IMR-90 (cell line): ENCODE results near the gene KIF9. TPM values are rescaled to one million over a fixed set of nuclear protein-coding genes. Genes with fewer than 3 reads are reported as not detected.
A peak's percentile ranks its signal among the peaks of the same experiment; 100 is the strongest.

Experiments used
- ATAC-seq: fragments of 200-7000 bp; cut with Tn5 transposase; 2 replicates; pipeline ENCODE4 v1.9.1; 2020; ENCODE audit warnings: low read depth, mild to moderate bottlenecking, moderate library complexity
- BruUV-seq: library from RNA; stranded (reverse); fragments of 400-500 nt; replicated peaks from 2 replicates; lab custom pipeline; 2021; lab: Mats Ljungman, UMichigan
- CTCF ChIA-PET: fragments of 300-600 bp; formaldehyde crosslinking; extraction: SDS; loops from one replicate; lab custom pipeline; 2021; ENCODE audit warnings: antibody characterized with exemption; lab: Yijun Ruan, JAX
- POLR2A ChIA-PET: fragments of 300-600 bp; sonication (Branson Sonifier 250); formaldehyde crosslinking; loops from one replicate; lab custom pipeline; 2022; ENCODE audit warnings: antibody characterized with exemption; ENCODE audit not compliant: unreplicated experiment; lab: Charles Lee
- DNase-seq: peaks from one replicate; pipeline ENCODE4 v3.0.0; 2013
- H2AFZ ChIP-seq: replicated peaks from 2 replicates; pipeline ENCODE3; 2013; ENCODE audit warnings: low read length, mild to moderate bottlenecking; ENCODE audit not compliant: poor library complexity
- H2AK5ac ChIP-seq: 2 replicates; pipeline ENCODE4 v1.6.1; 2013; ENCODE audit warnings: low read depth, low read length, inconsistent platforms
- H2AK9ac ChIP-seq: replicated peaks from 2 replicates; pipeline ENCODE3; 2013; ENCODE audit warnings: mild to moderate bottlenecking, low read depth, low read length, moderate library complexity; ENCODE audit not compliant: poor library complexity
- H2BK120ac ChIP-seq: 2 replicates; pipeline ENCODE4 v1.6.1; 2013; ENCODE audit warnings: low read depth, low read length, inconsistent platforms
- H2BK15ac ChIP-seq: 3 replicates; pipeline ENCODE4 v1.6.1; 2013; ENCODE audit warnings: low read depth, low read length, inconsistent platforms
- H2BK20ac ChIP-seq: 2 replicates; pipeline ENCODE4 v1.6.1; 2013; ENCODE audit warnings: low read depth, mild to moderate bottlenecking, inconsistent platforms, low read length, moderate library complexity
- H2BK5ac ChIP-seq: 2 replicates; pipeline ENCODE4 v1.6.1; 2013; ENCODE audit warnings: mild to moderate bottlenecking, low read depth, low read length, inconsistent platforms; ENCODE audit not compliant: poor library complexity, severe bottlenecking
- H3K14ac ChIP-seq: replicated peaks from 2 replicates; pipeline ENCODE4 v1.6.1; 2013; ENCODE audit warnings: low read depth, low read length, inconsistent platforms
- H3K18ac ChIP-seq: 2 replicates; pipeline ENCODE4 v1.6.1; 2013; ENCODE audit warnings: low read depth, low read length, control low read depth
- H3K23ac ChIP-seq: 2 replicates; pipeline ENCODE4 v1.6.1; 2013; ENCODE audit warnings: low read depth, low read length, inconsistent platforms
- H3K27ac ChIP-seq: 2 replicates; pipeline ENCODE4 v1.5.1; 2013; ENCODE audit warnings: mild to moderate bottlenecking, control low read depth, low read length; ENCODE audit not compliant: insufficient read depth
- H3K27me3 ChIP-seq: 2 replicates; pipeline ENCODE4 v1.6.1; 2013; ENCODE audit warnings: low read length; ENCODE audit not compliant: control insufficient read depth, insufficient read depth
- H3K36me3 ChIP-seq: 2 replicates; pipeline ENCODE4 v1.6.1; 2013; ENCODE audit warnings: low read length, mixed read lengths; ENCODE audit not compliant: control insufficient read depth, insufficient read depth
- H3K4ac ChIP-seq: 2 replicates; pipeline ENCODE4 v1.6.1; 2013; ENCODE audit warnings: low read depth, low read length, inconsistent platforms
- H3K4me1 ChIP-seq: 2 replicates; pipeline ENCODE4 v1.6.1; 2013; ENCODE audit warnings: low read length, mixed read lengths; ENCODE audit not compliant: control insufficient read depth, insufficient read depth
- H3K4me2 ChIP-seq: 2 replicates; pipeline ENCODE4 v1.6.1; 2013; ENCODE audit warnings: low read depth, mild to moderate bottlenecking, control low read depth, low read length, moderate library complexity
- H3K4me3 ChIP-seq: 2 replicates; pipeline ENCODE4 v1.5.1; 2013; ENCODE audit warnings: low read depth, mild to moderate bottlenecking, control low read depth, low read length, moderate library complexity; ENCODE audit not compliant: insufficient read depth
- H3K56ac ChIP-seq: 2 replicates; pipeline ENCODE4 v1.6.1; 2013; ENCODE audit warnings: low read length, inconsistent platforms; ENCODE audit not compliant: insufficient read depth; ENCODE audit errors: extremely low read depth
- H3K79me1 ChIP-seq, 2 experiments: 2 replicates each; pipeline ENCODE4 v1.6.1; 2013; ENCODE audit warnings: low read length in 2 of 2, inconsistent platforms in 1 of 2, low read depth in 1 of 2
- H3K9ac ChIP-seq: 2 replicates; pipeline ENCODE4 v1.6.1; 2013; ENCODE audit warnings: low read depth, low read length, control low read depth
- H3K9me1 ChIP-seq: 2 replicates; pipeline ENCODE4 v1.6.1; 2013; ENCODE audit warnings: low read length, inconsistent platforms; ENCODE audit not compliant: insufficient read depth
- H3K9me3 ChIP-seq: 2 replicates; pipeline ENCODE4 v1.6.1; 2013; ENCODE audit warnings: low read length; ENCODE audit not compliant: control insufficient read depth, insufficient read depth
- H4K20me1 ChIP-seq: 2 replicates; pipeline ENCODE4 v1.6.1; 2013; ENCODE audit warnings: low read length, inconsistent platforms; ENCODE audit not compliant: insufficient read depth
- H4K5ac ChIP-seq: 2 replicates; pipeline ENCODE4 v1.6.1; 2013; ENCODE audit warnings: mild to moderate bottlenecking, low read depth, low read length, control low read depth
- H4K8ac ChIP-seq, 2 experiments: 2 replicates each; pipeline ENCODE4 v1.6.1; 2013; ENCODE audit warnings: low read depth in 2 of 2, low read length in 2 of 2, control low read depth in 1 of 2, inconsistent platforms in 1 of 2
- H4K91ac ChIP-seq: 2 replicates; pipeline ENCODE4 v1.6.1; 2013; ENCODE audit warnings: low read depth, low read length, inconsistent platforms; ENCODE audit not compliant: insufficient read depth
- BHLHE40 ChIP-seq: fragments of 150-350 bp; IDR thresholded peaks from 2 replicates; pipeline ENCODE4 v1.6.1; 2016; ENCODE audit warnings: mild to moderate bottlenecking, low read depth, low read length
- CEBPB ChIP-seq: IDR thresholded peaks from 2 replicates; pipeline ENCODE4 v1.6.1; 2012; ENCODE audit warnings: low read depth, low read length, improper control_type of control experiment
- CHD1 ChIP-seq: IDR thresholded peaks from 2 replicates; pipeline ENCODE4 v1.6.1; 2012; ENCODE audit warnings: low read depth, low read length, improper control_type of control experiment
- FOS ChIP-seq: fragments of 150-350 bp; IDR thresholded peaks from 2 replicates; pipeline ENCODE4 v1.6.1; 2016; ENCODE audit warnings: low read depth, low read length
- MAFK ChIP-seq: IDR thresholded peaks from 2 replicates; pipeline ENCODE4 v1.6.1; 2012; ENCODE audit warnings: low read depth, low read length, improper control_type of control experiment
- MAZ ChIP-seq: IDR thresholded peaks from 2 replicates; pipeline ENCODE4 v1.6.1; 2012; ENCODE audit warnings: low read depth, mild to moderate bottlenecking, low read length, improper control_type of control experiment, moderate library complexity, borderline replicate concordance
- MXI1 ChIP-seq: IDR thresholded peaks from 2 replicates; pipeline ENCODE4 v1.6.1; 2012; ENCODE audit warnings: low read depth, mild to moderate bottlenecking, low read length, moderate library complexity, borderline replicate concordance
- NFE2L2 ChIP-seq: fragments of 150-350 bp; IDR thresholded peaks from 2 replicates; pipeline ENCODE4 v1.6.1; 2016; ENCODE audit warnings: low read depth, mild to moderate bottlenecking, low read length
- POLR2A ChIP-seq: IDR thresholded peaks from 2 replicates; pipeline ENCODE4 v1.6.1; 2012; ENCODE audit warnings: mild to moderate bottlenecking, low read depth, low read length
- RAD21 ChIP-seq: IDR thresholded peaks from 2 replicates; pipeline ENCODE4 v1.6.1; 2012; ENCODE audit warnings: low read length, improper control_type of control experiment
- RCOR1 ChIP-seq: IDR thresholded peaks from 2 replicates; pipeline ENCODE4 v1.6.1; 2012; ENCODE audit warnings: mild to moderate bottlenecking, low read length, improper control_type of control experiment; ENCODE audit not compliant: insufficient replicate concordance
- RFX5 ChIP-seq: IDR thresholded peaks from 2 replicates; pipeline ENCODE4 v1.8.0; 2012; ENCODE audit warnings: low read depth, mild to moderate bottlenecking, low read length, moderate library complexity
- SMC3 ChIP-seq: fragments of 150-350 bp; IDR thresholded peaks from 2 replicates; pipeline ENCODE4 v1.6.1; 2016; ENCODE audit warnings: low read depth, mild to moderate bottlenecking, antibody characterized with exemption, low read length, moderate library complexity
- WGBS, 2 experiments: methylation state at CpG; one replicate each; pipeline versions ENCODE4 v1.1.5 to v1.1.7; 2013; ENCODE audit warnings: missing lambda C conversion rate in 2 of 2; ENCODE audit not compliant: insufficient read length in 1 of 2; ENCODE audit errors: extremely low coverage in 2 of 2; 5-methylcytosine and 5-hydroxymethylcytosine counted together
- dilution Hi-C: fragments of 300-500 bp; cut with HindIII; formaldehyde crosslinking; loops from one replicate; pipeline ENCODE4 v1.14.3; 2018; ENCODE audit warnings: low sequenced_read_pairs; ENCODE audit not compliant: unreplicated experiment
- in situ Hi-C: fragments of 300-500 bp; cut with MboI; formaldehyde crosslinking; loops from 3 replicates; pipeline ENCODE4 v1.14.3; 2019; ENCODE audit warnings: low sequenced_read_pairs, inconsistent platforms, mixed read lengths
- intact Hi-C: fragments of 100-400 bp; cut with micrococcal nuclease; formaldehyde crosslinking; loops from 2 replicates; pipeline ENCODE4 v1.10.0; 2022
- polyA plus RNA-seq, 3 experiments: library from polyadenylated mRNA; depleted of rRNA; stranded (reverse); fragments of >200 nt; gene quantifications; 2 replicates each; pipeline ENCODE4 v1.2.3, GENCODE V29; 2012; ENCODE audit warnings: low replicate concordance in 1 of 3
- total RNA-seq: library from RNA; depleted of rRNA; stranded (reverse); fragments of >200 nt; gene quantifications from 2 replicates; pipeline ENCODE4 v1.2.3, GENCODE V29; 2012
- TF ChIP-seq, protein P1 (sequence below): fragments of 150-350 bp; IDR thresholded peaks from 2 replicates; pipeline ENCODE4 v1.6.1; 2016; ENCODE audit warnings: low read depth, mild to moderate bottlenecking, low read length, moderate library complexity, borderline replicate concordance
- TF ChIP-seq, protein P2 (sequence below): fragments of 150-350 bp; IDR thresholded peaks from 2 replicates; pipeline ENCODE4 v1.6.1; 2017; ENCODE audit warnings: mild to moderate bottlenecking, antibody characterized with exemption, low read length, low read depth

The KIF9 gene
- total and polyA plus RNA-seq, 2 of the 4 experiments (the other 2 are of a cell fraction): 1.8 to 5.0 TPM

DNA sequence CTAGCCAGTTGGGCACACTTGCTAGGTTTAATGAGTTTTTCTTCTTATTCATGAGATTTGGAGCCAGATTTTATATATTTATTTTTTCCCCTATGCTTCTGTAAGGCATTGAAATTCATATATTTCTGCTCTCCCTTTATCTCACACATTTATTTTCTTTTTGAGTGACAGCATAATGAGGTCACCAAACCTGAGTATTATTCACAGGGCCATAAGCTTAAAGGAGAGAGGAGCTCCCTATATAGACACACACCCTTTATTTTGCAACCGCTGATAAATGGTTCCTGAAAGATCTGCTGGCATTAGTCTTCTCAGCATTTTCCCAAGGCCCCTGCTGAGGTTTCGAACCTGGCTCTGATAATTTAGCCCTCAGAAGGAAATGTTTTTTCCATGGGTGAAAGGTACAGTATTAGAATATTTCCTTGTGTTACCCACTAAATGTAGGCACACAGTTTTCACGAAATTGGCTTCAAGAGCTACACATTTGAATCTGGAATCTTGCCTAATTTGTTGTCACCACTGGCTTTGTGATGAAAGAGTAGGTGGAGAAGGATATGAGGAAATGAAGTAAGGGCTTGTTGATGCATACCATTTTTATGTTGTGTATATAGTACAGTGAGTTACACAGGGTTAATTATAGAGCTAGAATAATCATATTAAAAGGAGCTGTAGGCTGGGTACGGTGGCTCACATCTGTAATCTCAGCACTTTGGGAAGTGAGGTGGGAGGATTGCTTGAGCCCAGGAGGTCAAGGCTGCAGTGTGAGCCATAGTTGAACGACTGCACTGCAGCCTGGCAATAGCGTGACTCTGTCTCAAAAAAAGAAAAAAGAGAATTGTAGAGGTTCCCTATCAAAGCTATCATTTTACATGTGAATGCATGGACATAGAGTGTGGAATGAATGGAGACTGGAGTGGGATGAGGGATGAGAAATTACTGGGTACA is 6.6 kb upstream of the KIF9 start:
- Histone ChIP-seq H3K4me3 (no peak overlapping the region), H3K79me1 (peaks cover 44 to 80% of the 10 kb centered on the region in 2 experiments), H3K36me3 (peaks cover 8% of the 10 kb centered on the region), H3K14ac (no peak overlapping the region), H3K4me2 (no peak overlapping the region), H2BK5ac (peak overlapping the region; percentile 23), H3K27ac (no peak overlapping the region), H3K9me3 (no peaks in the 10 kb centered on the region), H4K8ac (no peak overlapping the region), H3K27me3 (no peaks in the 10 kb centered on the region), H2AK5ac (no peak overlapping the region), H2AFZ (no peak overlapping the region), H3K18ac (no peak overlapping the region), H3K56ac (no peak overlapping the region), H3K4ac (no peak overlapping the region), H3K4me1 (peaks cover 1% of the 10 kb centered on the region; the same call in 1 of the 2 replicates), H4K91ac (no peak overlapping the region), H2BK120ac (no peak overlapping the region), H4K20me1 (peaks cover 15% of the 10 kb centered on the region), H2BK20ac (no peak overlapping the region), H2BK15ac (no peak overlapping the region), H3K9ac (no peak overlapping the region), H4K5ac (no peak overlapping the region), H3K9me1 (no peaks in the 10 kb centered on the region), H2AK9ac (no peak overlapping the region), H3K23ac (no peak overlapping the region)
- dilution Hi-C loops (no loop called here), intact Hi-C loops (no loop called here), in situ Hi-C loops (no loop called here)
- no TSS peak for BruUV-seq
- no peak for ATAC-seq
- ChIA-PET CTCF (interaction anchor here (0.6 kb wide), 1 partner anchor 24 kb away, joined by 5 read pairs; no protein-coding TSS in a partner anchor), POLR2A (no interaction called here)
- WGBS, 2 experiments: 50% methylated on average over 2 of the region's 6 CpGs; no CpG with 5 or more reads in 1 of the 2 experiments
- DNase-seq: no peak
- TF ChIP-seq RAD21: no peak
- no peak for TF ChIP-seq BHLHE40
- no peak for TF ChIP-seq CHD1
- TF ChIP-seq, protein P1, sequence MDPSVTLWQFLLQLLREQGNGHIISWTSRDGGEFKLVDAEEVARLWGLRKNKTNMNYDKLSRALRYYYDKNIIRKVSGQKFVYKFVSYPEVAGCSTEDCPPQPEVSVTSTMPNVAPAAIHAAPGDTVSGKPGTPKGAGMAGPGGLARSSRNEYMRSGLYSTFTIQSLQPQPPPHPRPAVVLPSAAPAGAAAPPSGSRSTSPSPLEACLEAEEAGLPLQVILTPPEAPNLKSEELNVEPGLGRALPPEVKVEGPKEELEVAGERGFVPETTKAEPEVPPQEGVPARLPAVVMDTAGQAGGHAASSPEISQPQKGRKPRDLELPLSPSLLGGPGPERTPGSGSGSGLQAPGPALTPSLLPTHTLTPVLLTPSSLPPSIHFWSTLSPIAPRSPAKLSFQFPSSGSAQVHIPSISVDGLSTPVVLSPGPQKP: no peak
- no peak for TF ChIP-seq POLR2A
- TF ChIP-seq RFX5: no peak
- TF ChIP-seq CEBPB: no peak
- TF ChIP-seq FOS: no peak
- TF ChIP-seq RCOR1: no peak
- TF ChIP-seq NFE2L2: no peak
- TF ChIP-seq MXI1: no peak
- TF ChIP-seq, protein P2, sequence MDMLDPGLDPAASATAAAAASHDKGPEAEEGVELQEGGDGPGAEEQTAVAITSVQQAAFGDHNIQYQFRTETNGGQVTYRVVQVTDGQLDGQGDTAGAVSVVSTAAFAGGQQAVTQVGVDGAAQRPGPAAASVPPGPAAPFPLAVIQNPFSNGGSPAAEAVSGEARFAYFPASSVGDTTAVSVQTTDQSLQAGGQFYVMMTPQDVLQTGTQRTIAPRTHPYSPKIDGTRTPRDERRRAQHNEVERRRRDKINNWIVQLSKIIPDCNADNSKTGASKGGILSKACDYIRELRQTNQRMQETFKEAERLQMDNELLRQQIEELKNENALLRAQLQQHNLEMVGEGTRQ: no peak
- no peak for TF ChIP-seq MAFK
- no peak for TF ChIP-seq MAZ
- TF ChIP-seq SMC3: no peak
